Liver (tissue), 3 donors: ENCODE measurements around the gene CHRNB2.

Experiments
- FOXA1 ChIP-seq: IDR thresholded peaks from 2 replicates; pipeline ENCODE4 v1.6.1; 2016; ENCODE audit warnings: antibody characterized with exemption
- RAD21 ChIP-seq, 2 donors: IDR thresholded peaks; 2 replicates each; pipeline ENCODE4 v1.6.1; 2016; ENCODE audit warnings: antibody characterized with exemption in 2 of 2, mild to moderate bottlenecking in 2 of 2
- RXRA ChIP-seq, 2 donors: IDR thresholded peaks; 2 replicates each; pipeline ENCODE4 v1.6.1; 2017 to 2018; ENCODE audit warnings: antibody characterized with exemption in 2 of 2, mild to moderate bottlenecking in 1 of 2
- YY1 ChIP-seq: IDR thresholded peaks from 2 replicates; pipeline ENCODE4 v1.6.1; 2016; ENCODE audit warnings: antibody characterized with exemption, mild to moderate bottlenecking
- TF ChIP-seq, protein P1 (sequence below): fragments of 150-350 bp; IDR thresholded peaks from 2 replicates; pipeline ENCODE4 v1.5.1; 2017; ENCODE audit warnings: improper control_type of control experiment, low read depth, low read length; ENCODE audit not compliant: missing input control
- TF ChIP-seq, protein P2 (sequence below): IDR thresholded peaks from 2 replicates; pipeline ENCODE4 v1.6.1; 2016; ENCODE audit warnings: antibody characterized with exemption, mild to moderate bottlenecking
- TF ChIP-seq, protein P3 (sequence below): IDR thresholded peaks from 2 replicates; pipeline ENCODE4 v1.6.1; 2016; ENCODE audit warnings: antibody characterized with exemption
- donor health status: healthy.
- donor health status: healthy.

DNA sequence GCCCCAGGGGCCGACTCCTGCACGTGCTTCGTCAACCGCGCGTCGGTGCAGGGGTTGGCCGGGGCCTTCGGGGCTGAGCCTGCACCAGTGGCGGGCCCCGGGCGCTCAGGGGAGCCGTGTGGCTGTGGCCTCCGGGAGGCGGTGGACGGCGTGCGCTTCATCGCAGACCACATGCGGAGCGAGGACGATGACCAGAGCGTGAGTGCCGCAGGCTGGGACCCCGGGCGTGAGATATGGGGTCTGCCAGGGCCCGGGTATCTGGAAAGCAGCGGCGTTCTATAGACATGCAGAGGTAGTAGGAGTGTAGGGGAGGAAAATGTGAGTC, 4.3 kb downstream of the CHRNB2 start:
- TF ChIP-seq, protein P1, sequence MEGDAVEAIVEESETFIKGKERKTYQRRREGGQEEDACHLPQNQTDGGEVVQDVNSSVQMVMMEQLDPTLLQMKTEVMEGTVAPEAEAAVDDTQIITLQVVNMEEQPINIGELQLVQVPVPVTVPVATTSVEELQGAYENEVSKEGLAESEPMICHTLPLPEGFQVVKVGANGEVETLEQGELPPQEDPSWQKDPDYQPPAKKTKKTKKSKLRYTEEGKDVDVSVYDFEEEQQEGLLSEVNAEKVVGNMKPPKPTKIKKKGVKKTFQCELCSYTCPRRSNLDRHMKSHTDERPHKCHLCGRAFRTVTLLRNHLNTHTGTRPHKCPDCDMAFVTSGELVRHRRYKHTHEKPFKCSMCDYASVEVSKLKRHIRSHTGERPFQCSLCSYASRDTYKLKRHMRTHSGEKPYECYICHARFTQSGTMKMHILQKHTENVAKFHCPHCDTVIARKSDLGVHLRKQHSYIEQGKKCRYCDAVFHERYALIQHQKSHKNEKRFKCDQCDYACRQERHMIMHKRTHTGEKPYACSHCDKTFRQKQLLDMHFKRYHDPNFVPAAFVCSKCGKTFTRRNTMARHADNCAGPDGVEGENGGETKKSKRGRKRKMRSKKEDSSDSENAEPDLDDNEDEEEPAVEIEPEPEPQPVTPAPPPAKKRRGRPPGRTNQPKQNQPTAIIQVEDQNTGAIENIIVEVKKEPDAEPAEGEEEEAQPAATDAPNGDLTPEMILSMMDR = no peak
- TF ChIP-seq FOXA1 (no peak), YY1 (no peak), RXRA (IDR thresholded peaks at IDR 0.05) (no peak), RAD21 (IDR thresholded peaks at IDR 0.05) (no peak)
- TF ChIP-seq, protein P2, sequence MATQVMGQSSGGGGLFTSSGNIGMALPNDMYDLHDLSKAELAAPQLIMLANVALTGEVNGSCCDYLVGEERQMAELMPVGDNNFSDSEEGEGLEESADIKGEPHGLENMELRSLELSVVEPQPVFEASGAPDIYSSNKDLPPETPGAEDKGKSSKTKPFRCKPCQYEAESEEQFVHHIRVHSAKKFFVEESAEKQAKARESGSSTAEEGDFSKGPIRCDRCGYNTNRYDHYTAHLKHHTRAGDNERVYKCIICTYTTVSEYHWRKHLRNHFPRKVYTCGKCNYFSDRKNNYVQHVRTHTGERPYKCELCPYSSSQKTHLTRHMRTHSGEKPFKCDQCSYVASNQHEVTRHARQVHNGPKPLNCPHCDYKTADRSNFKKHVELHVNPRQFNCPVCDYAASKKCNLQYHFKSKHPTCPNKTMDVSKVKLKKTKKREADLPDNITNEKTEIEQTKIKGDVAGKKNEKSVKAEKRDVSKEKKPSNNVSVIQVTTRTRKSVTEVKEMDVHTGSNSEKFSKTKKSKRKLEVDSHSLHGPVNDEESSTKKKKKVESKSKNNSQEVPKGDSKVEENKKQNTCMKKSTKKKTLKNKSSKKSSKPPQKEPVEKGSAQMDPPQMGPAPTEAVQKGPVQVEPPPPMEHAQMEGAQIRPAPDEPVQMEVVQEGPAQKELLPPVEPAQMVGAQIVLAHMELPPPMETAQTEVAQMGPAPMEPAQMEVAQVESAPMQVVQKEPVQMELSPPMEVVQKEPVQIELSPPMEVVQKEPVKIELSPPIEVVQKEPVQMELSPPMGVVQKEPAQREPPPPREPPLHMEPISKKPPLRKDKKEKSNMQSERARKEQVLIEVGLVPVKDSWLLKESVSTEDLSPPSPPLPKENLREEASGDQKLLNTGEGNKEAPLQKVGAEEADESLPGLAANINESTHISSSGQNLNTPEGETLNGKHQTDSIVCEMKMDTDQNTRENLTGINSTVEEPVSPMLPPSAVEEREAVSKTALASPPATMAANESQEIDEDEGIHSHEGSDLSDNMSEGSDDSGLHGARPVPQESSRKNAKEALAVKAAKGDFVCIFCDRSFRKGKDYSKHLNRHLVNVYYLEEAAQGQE = no peak
- TF ChIP-seq, protein P3, sequence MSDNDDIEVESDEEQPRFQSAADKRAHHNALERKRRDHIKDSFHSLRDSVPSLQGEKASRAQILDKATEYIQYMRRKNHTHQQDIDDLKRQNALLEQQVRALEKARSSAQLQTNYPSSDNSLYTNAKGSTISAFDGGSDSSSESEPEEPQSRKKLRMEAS = no peak
